ENCODE measurements around the gene DNAJA3.
"Not testable (repeated sequence)": the region's sequence is repeated elsewhere in the genome, so short reads cannot be mapped to it uniquely, and the experiment has no call there.

Gene DNAJA3

DNA sequence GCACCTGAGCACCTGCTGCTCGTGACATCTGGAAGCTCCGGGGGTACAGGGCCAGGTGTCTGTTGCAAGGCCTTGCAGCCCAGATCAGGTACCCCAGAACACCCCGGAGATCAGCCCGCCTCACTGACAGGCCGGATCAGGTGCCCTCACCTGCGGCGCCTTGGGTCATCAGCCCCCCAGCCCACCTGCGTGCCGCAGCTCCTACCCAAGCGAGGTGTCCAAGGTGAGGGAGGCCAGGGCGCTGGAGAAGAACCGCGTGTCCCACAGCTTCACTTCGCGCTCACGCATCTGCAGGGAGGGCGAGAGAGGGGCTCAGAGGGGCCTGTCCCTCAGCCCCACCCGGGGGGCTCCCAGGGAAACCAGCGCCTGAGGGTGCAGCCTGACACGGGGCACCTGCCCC lies 37.9 kb upstream of the DNAJA3 start:
- DNase-seq = no peak

- no peak for DNase-seq
Measured at GRCh38 chr16:4388271-4389021, 37.2 kb upstream of the DNAJA3 start.

DNA sequence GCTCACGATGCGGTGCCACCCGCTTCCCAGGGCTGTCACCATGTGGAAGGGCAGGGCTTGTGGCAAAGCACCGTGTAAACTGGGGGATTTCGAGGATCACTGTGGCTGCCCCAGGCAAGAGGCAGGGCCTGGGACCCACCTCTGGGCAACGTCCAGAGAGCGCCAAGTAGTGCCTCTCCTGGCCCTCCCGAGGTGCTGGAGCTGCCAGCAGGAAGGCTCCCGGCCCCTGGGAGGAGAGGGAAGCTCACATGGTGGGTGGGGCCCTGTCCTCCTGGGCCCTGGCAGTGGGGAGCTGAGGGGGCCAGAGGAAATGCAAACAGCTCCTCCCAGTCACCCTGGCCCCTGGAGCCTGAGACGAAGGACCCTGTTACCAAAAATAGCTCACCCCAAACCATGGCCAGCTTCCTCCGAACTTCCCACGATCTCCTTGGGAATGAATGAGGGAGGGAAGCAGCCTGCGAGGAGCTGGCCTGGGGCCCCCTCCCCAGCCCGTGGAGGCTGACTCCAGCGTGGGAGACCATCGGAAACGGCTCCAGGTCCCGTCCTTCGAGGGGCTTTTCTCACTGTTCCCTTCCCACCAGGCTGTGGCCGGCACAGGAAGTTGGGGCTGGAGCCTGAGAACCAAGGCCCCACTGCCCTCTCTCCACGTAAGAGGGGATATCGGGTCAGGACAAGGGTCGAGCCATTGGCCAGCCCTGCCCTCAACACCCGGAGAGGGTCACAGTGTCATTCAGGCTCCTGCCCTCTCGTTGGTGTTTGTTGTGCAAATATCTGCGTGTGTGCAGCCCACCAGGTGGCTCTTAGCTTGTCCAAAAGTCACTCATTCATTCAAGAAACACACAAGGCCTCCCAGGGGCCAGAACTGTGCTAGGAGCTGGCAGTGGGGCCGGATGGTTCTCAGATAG lies 36.4 kb upstream of the DNAJA3 start:
- no peak for DNase-seq

GRCh38 chr16:4390266-4391260 lies 35.1 kb upstream of the DNAJA3 start:
- DNase-seq = no peak

GRCh38 chr16:4391631-4392381 lies 33.9 kb upstream of the DNAJA3 start:
- no peak for DNase-seq

GRCh38 chr16:4392382-4393239 lies 33.1 kb upstream of the DNAJA3 start:
- no peak for DNase-seq

GRCh38 chr16:4393240-4393600 lies 32.4 kb upstream of the DNAJA3 start:
- no peak for DNase-seq

GRCh38 chr16:4393850-4394249 lies 31.8 kb upstream of the DNAJA3 start:
- DNase-seq = not testable (repeated sequence)

- DNase-seq = no peak
Measured at GRCh38 chr16:4395055-4395726, 30.5 kb upstream of the DNAJA3 start.

DNA sequence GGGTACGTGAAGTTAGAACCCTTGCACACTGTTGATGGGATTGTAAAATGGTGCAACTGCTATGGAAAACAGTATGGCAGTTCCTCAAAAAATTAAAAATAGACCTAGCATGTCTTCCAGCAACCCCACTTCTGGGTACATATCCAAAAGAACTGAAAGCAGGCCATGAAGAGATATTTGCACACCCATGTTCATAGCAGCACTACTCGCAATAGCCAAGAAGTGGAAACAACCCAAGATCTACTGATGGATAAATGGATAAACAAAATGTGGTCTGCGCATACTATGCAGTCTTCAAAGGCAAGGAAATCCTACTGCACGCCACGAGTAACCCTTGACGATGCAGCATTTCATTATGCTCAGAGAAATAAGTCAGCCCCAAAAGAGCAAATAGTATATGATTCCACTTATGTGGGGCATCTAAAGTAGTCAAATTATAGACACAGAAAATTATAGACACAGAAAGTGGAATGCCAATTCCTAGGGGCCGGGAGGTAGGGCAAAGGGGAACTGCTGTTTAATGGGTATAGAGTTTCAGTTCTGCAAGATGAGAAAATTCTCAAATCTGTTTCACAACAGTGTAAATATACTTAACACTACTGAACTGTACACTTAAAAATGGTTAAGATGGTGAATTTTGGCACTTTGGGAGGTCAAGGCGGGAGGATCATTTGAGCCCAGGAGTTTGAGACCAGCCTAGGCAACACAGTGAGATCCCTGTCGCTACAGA lies 26.5 kb upstream of the DNAJA3 start:
- no peak for DNase-seq

GRCh38 chr16:4401094-4401501 lies 24.6 kb upstream of the DNAJA3 start:
- DNase-seq = no peak

DNA sequence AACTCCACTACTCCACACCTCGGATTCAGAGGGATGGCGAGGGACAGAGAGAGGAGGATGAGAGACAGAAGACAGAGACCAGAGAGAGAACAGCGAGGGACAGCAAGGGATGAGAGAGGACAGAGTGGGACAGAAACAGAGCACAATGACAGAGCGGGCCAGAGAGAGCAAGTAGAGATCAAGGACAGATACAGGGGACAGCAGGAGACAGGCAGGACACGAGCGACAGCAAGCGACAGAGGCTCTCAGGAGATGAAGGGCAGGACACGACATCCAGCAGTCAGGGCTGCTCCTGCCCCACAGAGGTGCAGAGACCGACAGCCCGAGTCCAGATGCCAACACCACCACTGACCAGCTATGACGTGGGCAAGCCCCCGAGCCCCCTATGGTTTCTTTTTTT lies 24.2 kb upstream of the DNAJA3 start:
- DNase-seq = no peak

DNA sequence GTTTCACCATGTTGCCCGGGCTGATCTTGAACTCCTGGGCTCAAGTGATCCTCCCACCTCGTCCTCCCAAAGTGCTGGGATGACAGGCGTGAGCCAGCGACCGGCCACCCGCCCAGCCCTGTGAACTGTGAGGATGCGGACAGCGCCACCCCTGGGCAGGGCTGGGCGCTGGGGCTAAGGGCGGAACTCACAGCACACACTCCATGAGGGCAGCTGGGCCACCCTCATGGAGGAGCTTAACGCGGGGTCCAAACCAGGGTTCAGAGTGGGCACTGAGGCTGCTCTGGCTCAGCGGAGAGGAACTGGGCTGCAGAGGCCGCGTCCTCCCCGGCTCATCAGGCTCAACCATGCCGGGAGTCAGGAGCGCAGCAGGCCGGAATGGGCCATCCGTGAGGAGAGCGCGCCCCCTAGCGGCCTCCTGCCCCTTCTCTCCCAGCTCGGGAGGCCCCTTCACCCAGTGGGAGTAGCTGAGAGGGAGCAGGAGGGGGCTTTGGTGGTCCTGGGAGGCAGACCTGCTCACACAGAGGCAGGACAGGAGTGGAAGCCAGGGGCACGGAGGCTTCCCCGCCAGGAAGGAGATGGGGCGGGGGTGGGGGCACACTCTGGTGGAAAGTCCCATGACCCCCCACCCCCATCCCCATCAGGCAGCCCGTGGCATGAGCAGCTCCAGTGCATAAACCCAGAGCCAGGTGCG lies 23.1 kb upstream of the DNAJA3 start:
- DNase-seq = peak in 1 of 2 experiments; percentile 3

DNA sequence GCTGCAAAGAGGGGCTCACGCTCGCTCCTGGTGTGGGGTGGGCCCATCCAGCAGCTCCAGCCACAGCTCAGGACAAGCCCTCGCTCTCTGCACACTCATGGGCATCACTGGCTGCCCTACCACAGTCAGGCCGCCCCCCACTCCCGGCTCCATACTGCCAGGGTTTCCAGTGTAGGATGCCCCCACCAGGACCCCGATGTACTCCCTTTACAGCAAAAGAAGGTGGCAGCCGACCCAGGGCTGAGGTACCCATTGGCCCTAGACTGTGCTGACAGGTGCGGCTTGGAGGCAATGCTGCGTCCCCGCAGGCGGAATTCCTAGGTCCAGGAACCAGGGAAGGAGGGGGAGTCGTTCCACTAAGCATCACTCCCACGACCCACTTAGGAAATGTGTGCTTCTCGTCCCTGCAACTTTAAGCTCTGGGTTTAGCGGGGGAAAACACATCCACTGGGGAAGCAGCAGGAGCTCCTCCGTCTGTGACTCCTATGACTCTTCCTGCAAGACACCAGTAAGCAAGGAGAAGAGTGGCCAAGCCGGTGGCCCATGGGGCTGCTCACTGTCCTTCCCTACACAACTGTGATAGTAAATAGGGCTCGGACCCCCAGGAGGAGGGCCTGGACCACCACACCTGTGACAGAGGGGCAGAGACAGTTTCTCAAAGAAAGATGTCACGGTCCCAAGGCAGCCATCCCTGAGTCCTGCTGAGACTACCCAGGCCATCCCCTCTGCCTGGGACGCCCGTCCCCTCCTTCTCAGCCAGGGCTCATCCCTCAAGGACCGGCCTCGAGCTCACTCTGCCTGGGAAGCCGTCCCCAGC lies 22.3 kb upstream of the DNAJA3 start:
- DNase-seq = no peak

- DNase-seq = no peak
Measured at GRCh38 chr16:4404247-4404966, 21.3 kb upstream of the DNAJA3 start.

DNA sequence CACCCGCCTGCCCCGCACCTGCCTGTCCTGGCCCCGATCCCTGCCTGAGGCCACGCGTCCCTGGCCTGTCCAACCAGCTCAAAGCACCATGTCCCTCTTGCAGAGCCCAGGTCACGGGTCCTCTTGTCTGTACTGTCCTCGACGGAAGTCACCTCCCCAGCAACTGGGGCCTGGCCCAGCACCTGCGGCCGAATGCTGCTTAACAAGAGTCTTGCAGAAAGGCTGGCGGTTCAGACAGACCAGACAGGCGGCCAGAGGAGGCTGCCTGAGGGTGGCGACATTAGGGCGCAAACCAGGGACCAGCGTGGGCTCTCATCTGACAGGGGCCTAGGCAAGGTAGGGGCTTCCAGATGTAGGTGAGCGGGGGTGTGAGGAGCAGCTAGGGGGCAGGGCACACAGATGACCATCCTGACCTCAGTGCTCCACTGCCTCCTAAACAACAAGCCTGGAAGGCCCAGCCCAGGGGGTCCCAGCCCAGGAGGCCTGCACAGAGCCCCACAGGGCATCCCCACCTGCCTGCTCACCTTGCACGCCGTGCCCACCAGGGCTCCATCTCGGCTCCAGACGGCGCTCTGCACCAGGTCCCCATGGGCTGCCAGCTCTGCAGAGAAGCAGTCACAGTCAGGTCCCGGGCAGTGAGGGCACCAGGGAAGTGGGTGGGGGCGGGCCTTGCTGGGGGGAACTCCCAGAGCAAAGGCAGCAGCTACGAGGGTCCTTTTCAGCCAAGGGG lies 20.5 kb upstream of the DNAJA3 start:
- DNase-seq = no peak
